Activated naive CD8-positive, alpha-beta T cell treated with anti-CD3 and anti-CD28 coated beads for 36 hours (primary cell): ENCODE measurements around the gene EPHB1. TPM values are rescaled to one million over a fixed set of nuclear protein-coding genes. Genes with fewer than 3 reads are reported as not detected.
"Not testable (repeated sequence)": the region's sequence is repeated elsewhere in the genome, so short reads cannot be mapped to it uniquely, and the experiment has no call there.

Source experiments
- DNase-seq: peaks from one replicate; pipeline ENCODE4 v3.0.0; 2021
- H3K27ac Mint-ChIP-seq: one replicate; pipeline ENCODE4 v1.8.0; 2022; ENCODE audit warnings: mild to moderate bottlenecking, moderate library complexity, mixed read lengths
- H3K27me3 Mint-ChIP-seq: one replicate; pipeline ENCODE4 v1.8.0; 2022; ENCODE audit warnings: mild to moderate bottlenecking, mixed read lengths
- H3K36me3 Mint-ChIP-seq: one replicate; pipeline ENCODE4 v1.8.0; 2021; ENCODE audit warnings: mild to moderate bottlenecking, mixed read lengths
- H3K4me1 Mint-ChIP-seq: one replicate; pipeline ENCODE4 v1.8.0; 2021; ENCODE audit warnings: mixed read lengths
- H3K4me3 Mint-ChIP-seq: one replicate; pipeline ENCODE4 v1.8.0; 2022; ENCODE audit warnings: mild to moderate bottlenecking, moderate library complexity, mixed read lengths
- H3K9me3 Mint-ChIP-seq: one replicate; pipeline ENCODE4 v1.8.0; 2022; ENCODE audit warnings: mixed read lengths
- total RNA-seq, 2 experiments: library from RNA; stranded (reverse); gene quantifications; one replicate each; pipeline ENCODE4 v1.2.3, GENCODE V29; 2021

EPHB1 gene
- total RNA-seq, 2 experiments from 2014 or later: not detected

- H3K27ac Mint-ChIP-seq: no peak overlapping the region
- H3K4me1 Mint-ChIP-seq: no peaks in the 10 kb centered on the region
- H3K4me3 Mint-ChIP-seq: no peak overlapping the region
- DNase-seq: no peak
- peaks cover 10% of the 10 kb centered on the region for H3K9me3 Mint-ChIP-seq
- H3K36me3 Mint-ChIP-seq: no peaks in the 10 kb centered on the region
- no peaks in the 10 kb centered on the region for H3K27me3 Mint-ChIP-seq
Measured at GRCh38 chr3:135057996-135058395, 262.9 kb downstream of the EPHB1 start.

- no peaks in the 10 kb centered on the region for H3K27me3 Mint-ChIP-seq
- no peak for DNase-seq
- no peak overlapping the region for H3K27ac Mint-ChIP-seq
- no peaks in the 10 kb centered on the region for H3K36me3 Mint-ChIP-seq
- peaks cover 13% of the 10 kb centered on the region for H3K9me3 Mint-ChIP-seq
- no peak overlapping the region for H3K4me3 Mint-ChIP-seq
- no peaks in the 10 kb centered on the region for H3K4me1 Mint-ChIP-seq
Measured at GRCh38 chr3:135059580-135059979, 264.5 kb downstream of the EPHB1 start.

GRCh38 chr3:135066844-135067727 lies 272.0 kb downstream of the EPHB1 start:
- not testable (repeated sequence) for H3K4me3 Mint-ChIP-seq, H3K36me3 Mint-ChIP-seq, H3K27ac Mint-ChIP-seq

GRCh38 chr3:135068011-135068410 lies 273.0 kb downstream of the EPHB1 start:
- Mint-ChIP-seq H3K27ac (no peak overlapping the region), H3K36me3 (no peaks in the 10 kb centered on the region), H3K9me3 (peaks cover 8% of the 10 kb centered on the region), H3K4me1 (no peaks in the 10 kb centered on the region), H3K4me3 (no peak overlapping the region), H3K27me3 (peaks cover 5% of the 10 kb centered on the region)
- no peak for DNase-seq

More at GRCh38 chr3:135066844-135067727, 272.0 kb downstream of the EPHB1 start:
- not testable (repeated sequence) for H3K27me3 Mint-ChIP-seq, DNase-seq, H3K4me1 Mint-ChIP-seq
- peaks cover 14% of the 10 kb centered on the region for H3K9me3 Mint-ChIP-seq

GRCh38 chr3:135069406-135069805 lies 274.3 kb downstream of the EPHB1 start:
- Mint-ChIP-seq H3K36me3 (no peaks in the 10 kb centered on the region), H3K4me1 (no peaks in the 10 kb centered on the region), H3K9me3 (peaks cover 5% of the 10 kb centered on the region), H3K27me3 (peaks cover 5% of the 10 kb centered on the region), H3K27ac (no peak overlapping the region), H3K4me3 (no peak overlapping the region)
- DNase-seq: no peak

DNA sequence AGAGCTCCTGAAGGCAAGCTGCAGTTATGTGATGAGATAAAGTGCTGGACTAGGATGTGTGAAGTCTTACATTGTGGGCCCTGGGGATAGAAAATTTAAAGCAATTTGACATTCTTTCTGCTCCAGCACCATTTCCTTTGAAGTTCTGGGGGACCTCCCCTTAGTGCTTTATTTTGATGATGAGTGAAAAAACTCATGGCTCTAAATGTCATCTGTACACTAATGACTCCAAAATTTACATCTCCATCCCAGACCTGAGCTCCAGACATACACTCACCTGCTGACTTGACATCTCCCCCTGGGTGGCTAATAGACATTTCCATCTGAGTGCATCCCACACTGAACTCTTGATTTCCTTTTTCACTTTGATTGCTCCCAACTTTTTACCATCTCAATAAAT lies 276.4 kb downstream of the EPHB1 start:
- Mint-ChIP-seq H3K27ac (no peak overlapping the region), H3K4me3 (no peak overlapping the region), H3K9me3 (peaks cover 1% of the 10 kb centered on the region), H3K4me1 (no peaks in the 10 kb centered on the region), H3K36me3 (no peaks in the 10 kb centered on the region), H3K27me3 (peaks cover 5% of the 10 kb centered on the region)
- no peak for DNase-seq

GRCh38 chr3:135072431-135072830 lies 277.4 kb downstream of the EPHB1 start:
- peaks cover 8% of the 10 kb centered on the region for H3K27me3 Mint-ChIP-seq
- DNase-seq: no peak
- no peaks in the 10 kb centered on the region for H3K36me3 Mint-ChIP-seq
- no peak overlapping the region for H3K27ac Mint-ChIP-seq
- H3K4me3 Mint-ChIP-seq: no peak overlapping the region
- no peaks in the 10 kb centered on the region for H3K4me1 Mint-ChIP-seq
- peaks cover 1% of the 10 kb centered on the region for H3K9me3 Mint-ChIP-seq

DNA sequence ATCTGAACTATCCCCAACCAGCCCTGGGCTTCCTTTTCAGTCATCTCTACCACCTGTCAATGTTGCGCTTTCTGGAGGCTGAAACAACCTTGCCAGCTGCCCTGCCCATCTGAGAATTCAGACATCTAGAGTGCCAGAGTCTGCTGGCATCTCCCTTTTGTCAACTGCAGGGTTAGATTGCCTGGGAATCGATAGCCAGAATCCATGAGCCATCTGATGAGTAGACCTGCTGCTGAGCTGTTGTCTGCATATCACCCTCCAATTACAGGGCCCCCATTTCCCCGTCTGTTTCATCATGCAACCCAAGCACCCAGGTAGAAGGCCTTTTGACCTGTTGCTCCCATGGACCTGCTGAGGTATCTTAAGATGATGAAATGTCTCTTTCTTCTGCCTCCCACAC lies 280.1 kb downstream of the EPHB1 start:
- H3K27me3 Mint-ChIP-seq: peaks cover 4% of the 10 kb centered on the region
- no peak overlapping the region for H3K4me3 Mint-ChIP-seq
- peaks cover 1% of the 10 kb centered on the region for H3K9me3 Mint-ChIP-seq
- DNase-seq: no peak
- H3K36me3 Mint-ChIP-seq: no peaks in the 10 kb centered on the region
- no peaks in the 10 kb centered on the region for H3K4me1 Mint-ChIP-seq
- no peak overlapping the region for H3K27ac Mint-ChIP-seq

DNA sequence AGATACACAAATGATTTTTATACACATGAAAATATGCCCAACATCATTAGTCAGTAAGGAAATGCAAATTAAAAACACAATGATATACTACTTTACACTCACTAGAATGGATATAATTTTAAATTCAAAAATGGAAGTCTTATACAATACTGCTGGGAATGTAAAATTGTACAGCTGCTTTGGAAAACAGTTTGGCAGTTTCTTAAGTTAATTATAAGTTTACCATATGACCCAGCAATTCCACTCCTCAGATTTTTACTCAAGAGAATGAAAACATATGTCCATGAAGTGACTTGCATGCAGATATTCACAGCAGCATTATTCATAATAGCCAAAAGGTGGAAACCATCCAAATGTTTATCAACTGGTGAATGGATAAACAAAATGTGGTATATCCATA lies 281.3 kb downstream of the EPHB1 start:
- Mint-ChIP-seq H3K4me1 (no peaks in the 10 kb centered on the region), H3K9me3 (peaks cover 1% of the 10 kb centered on the region), H3K36me3 (no peaks in the 10 kb centered on the region), H3K4me3 (no peak overlapping the region), H3K27ac (no peak overlapping the region), H3K27me3 (peaks cover 8% of the 10 kb centered on the region)
- no peak for DNase-seq

GRCh38 chr3:135077186-135077585 lies 282.1 kb downstream of the EPHB1 start:
- Mint-ChIP-seq H3K4me1 (no peaks in the 10 kb centered on the region), H3K27ac (no peak overlapping the region), H3K9me3 (peaks cover 1% of the 10 kb centered on the region), H3K27me3 (peaks cover 12% of the 10 kb centered on the region), H3K4me3 (no peak overlapping the region), H3K36me3 (no peaks in the 10 kb centered on the region)
- no peak for DNase-seq

DNA sequence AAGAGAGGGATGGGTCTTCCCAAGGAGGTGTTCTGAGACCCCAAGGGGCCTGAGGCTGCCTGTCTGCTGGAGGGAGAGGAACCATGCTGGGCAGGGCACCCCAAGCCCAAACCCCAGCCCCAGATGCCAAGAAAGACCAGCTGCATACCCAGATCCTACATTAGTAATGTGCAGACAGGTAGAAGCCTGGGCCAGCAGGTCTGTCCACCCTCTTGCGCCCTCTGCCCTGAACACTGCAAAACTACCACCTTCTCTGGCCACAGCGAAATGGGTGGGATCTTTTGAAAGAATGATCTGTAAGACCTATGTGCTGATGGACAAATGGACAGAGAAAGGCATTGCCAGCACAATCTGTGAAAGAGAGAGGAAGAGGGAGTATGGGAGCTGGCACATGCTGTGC lies 283.2 kb downstream of the EPHB1 start:
- no peaks in the 10 kb centered on the region for H3K4me1 Mint-ChIP-seq
- H3K9me3 Mint-ChIP-seq: no peaks in the 10 kb centered on the region
- no peaks in the 10 kb centered on the region for H3K36me3 Mint-ChIP-seq
- H3K27ac Mint-ChIP-seq: no peak overlapping the region
- H3K27me3 Mint-ChIP-seq: peaks cover 15% of the 10 kb centered on the region
- DNase-seq: no peak
- H3K4me3 Mint-ChIP-seq: no peak overlapping the region

DNA sequence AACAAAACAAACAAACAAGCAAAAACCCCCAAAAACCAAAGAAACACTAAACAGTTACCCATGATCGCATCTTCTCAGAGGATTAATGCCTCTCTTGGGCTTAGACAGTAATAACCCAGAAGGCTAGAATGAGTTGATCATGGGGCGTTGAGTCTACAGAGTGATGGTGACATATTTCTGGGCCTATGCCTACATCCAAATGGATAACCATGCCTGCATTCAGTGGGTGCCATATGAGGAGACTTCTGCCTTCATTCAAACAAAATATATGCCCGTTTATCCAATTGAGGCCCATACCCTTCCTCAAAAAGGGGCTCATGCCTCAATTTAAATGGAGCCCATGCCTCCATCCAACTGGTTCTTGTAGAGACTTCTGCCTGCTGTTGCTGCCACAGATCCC lies 284.0 kb downstream of the EPHB1 start:
- H3K27ac Mint-ChIP-seq: no peak overlapping the region
- H3K4me1 Mint-ChIP-seq: no peaks in the 10 kb centered on the region
- DNase-seq: no peak
- H3K27me3 Mint-ChIP-seq: peaks cover 15% of the 10 kb centered on the region
- no peaks in the 10 kb centered on the region for H3K36me3 Mint-ChIP-seq
- no peaks in the 10 kb centered on the region for H3K9me3 Mint-ChIP-seq
- H3K4me3 Mint-ChIP-seq: no peak overlapping the region

DNA sequence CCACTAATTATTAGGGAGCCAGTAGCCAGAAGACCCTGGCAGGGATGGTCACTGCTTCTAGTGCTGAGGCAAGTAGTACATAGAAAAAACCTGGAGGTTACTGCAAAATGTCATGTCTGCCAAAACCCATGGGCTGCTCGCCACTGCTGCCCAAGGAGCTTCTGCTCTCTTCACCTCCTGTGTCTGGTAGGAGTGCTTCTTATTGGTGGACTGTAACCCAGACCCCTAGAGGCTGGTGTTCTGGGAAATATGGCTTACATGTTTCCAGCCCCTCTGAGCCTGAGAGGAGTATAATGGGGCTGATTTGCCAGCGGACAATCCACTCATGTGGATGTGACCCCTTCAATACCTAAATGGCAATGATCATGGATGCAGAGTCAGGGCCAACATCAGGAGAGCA lies 286.4 kb downstream of the EPHB1 start:
- H3K27me3 Mint-ChIP-seq: peaks cover 15% of the 10 kb centered on the region
- no peak overlapping the region for H3K27ac Mint-ChIP-seq
- no peaks in the 10 kb centered on the region for H3K36me3 Mint-ChIP-seq
- no peak overlapping the region for H3K4me3 Mint-ChIP-seq
- no peaks in the 10 kb centered on the region for H3K9me3 Mint-ChIP-seq
- DNase-seq: no peak
- no peaks in the 10 kb centered on the region for H3K4me1 Mint-ChIP-seq

GRCh38 chr3:135081856-135082434 lies 286.9 kb downstream of the EPHB1 start:
- Mint-ChIP-seq H3K4me1 (no peaks in the 10 kb centered on the region), H3K27me3 (peaks cover 15% of the 10 kb centered on the region), H3K27ac (no peak overlapping the region), H3K4me3 (no peak overlapping the region), H3K9me3 (no peaks in the 10 kb centered on the region), H3K36me3 (no peaks in the 10 kb centered on the region)
- no peak for DNase-seq

DNA sequence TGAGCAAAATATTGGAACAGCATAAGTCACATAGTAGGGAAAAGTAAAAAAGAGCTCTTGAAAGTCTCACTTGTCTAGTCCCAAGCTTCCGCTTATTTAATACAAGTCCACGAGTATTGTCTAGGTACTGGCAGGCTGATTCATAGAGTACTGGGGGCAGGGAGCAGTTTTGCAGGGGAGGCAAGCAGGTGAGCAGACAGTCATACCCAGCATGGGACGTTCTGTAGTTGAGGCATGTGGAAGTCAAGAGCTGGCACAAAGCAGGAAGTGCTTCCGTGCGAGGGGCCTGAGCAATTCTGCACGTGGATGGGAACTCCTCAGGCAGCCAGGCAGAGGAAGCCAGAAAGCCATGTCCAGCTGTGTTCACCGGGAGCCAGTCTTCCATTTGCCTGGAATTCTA lies 287.6 kb downstream of the EPHB1 start:
- H3K36me3 Mint-ChIP-seq: no peaks in the 10 kb centered on the region
- no peaks in the 10 kb centered on the region for H3K4me1 Mint-ChIP-seq
- no peak for DNase-seq
- no peaks in the 10 kb centered on the region for H3K9me3 Mint-ChIP-seq
- H3K27ac Mint-ChIP-seq: no peak overlapping the region
- peaks cover 11% of the 10 kb centered on the region for H3K27me3 Mint-ChIP-seq
- no peak overlapping the region for H3K4me3 Mint-ChIP-seq

- H3K4me3 Mint-ChIP-seq: no peak overlapping the region
- no peaks in the 10 kb centered on the region for H3K9me3 Mint-ChIP-seq
- no peak overlapping the region for H3K27ac Mint-ChIP-seq
- H3K4me1 Mint-ChIP-seq: no peaks in the 10 kb centered on the region
- DNase-seq: no peak
- peaks cover 11% of the 10 kb centered on the region for H3K27me3 Mint-ChIP-seq
- H3K36me3 Mint-ChIP-seq: no peaks in the 10 kb centered on the region
Measured at GRCh38 chr3:135083179-135083578, 288.1 kb downstream of the EPHB1 start.
